Thoracic aorta (tissue), 2 donors: ENCODE measurements around the gene APPL2. TPM values are rescaled to one million over a fixed set of nuclear protein-coding genes. Genes with fewer than 3 reads are reported as not detected.

ENCODE experiments used
- ATAC-seq: fragments of 150-250 bp; one replicate; pipeline ENCODE4 v1.8.0; 2017; ENCODE audit warnings: low read depth; ENCODE audit not compliant: insufficient number of reproducible peaks, low FRiP score
- DNase-seq: peaks from one replicate; pipeline ENCODE4 v3.0.0-alpha.2; 2020; ENCODE audit warnings: low spot score
- H3K27ac ChIP-seq, 2 donors: fragments of 200-600 bp; sonication (generic); 1 replicate in 1 of 2; 2 replicates in 1 of 2; pipeline ENCODE4 v1.5.1; 2016; ENCODE audit warnings: mild to moderate bottlenecking in 2 of 2, moderate library complexity in 2 of 2
- H3K27me3 ChIP-seq: fragments of 200-600 bp; sonication (generic); replicated peaks from 2 replicates; pipeline ENCODE4 v1.6.0; 2016; ENCODE audit warnings: mild to moderate bottlenecking; ENCODE audit not compliant: insufficient read depth
- H3K36me3 ChIP-seq: fragments of 200-600 bp; sonication (generic); one replicate; pipeline ENCODE4 v1.5.1; 2016
- H3K4me1 ChIP-seq, 2 donors: fragments of 200-600 bp; sonication (generic); 1 replicate in 1 of 2; 2 replicates in 1 of 2; pipeline versions ENCODE4 v1.5.1 to v1.6.0; 2016; ENCODE audit warnings: low read depth in 2 of 2, mild to moderate bottlenecking in 1 of 2; ENCODE audit not compliant: control insufficient read depth in 1 of 2
- H3K4me3 ChIP-seq: fragments of 200-600 bp; sonication (generic); 2 replicates; pipeline ENCODE4 v1.5.1; 2016; ENCODE audit warnings: mild to moderate bottlenecking
- H3K9me3 ChIP-seq: fragments of 200-600 bp; sonication (generic); 2 replicates; pipeline ENCODE4 v1.5.1; 2016
- total RNA-seq, 2 donors: library from RNA; depleted of rRNA; stranded (reverse); fragments of >200 nt; gene quantifications; one replicate each; pipeline versions ENCODE4 v1.1.0 to v1.2.3, GENCODE V29; 2016
- TF ChIP-seq, protein P1 (sequence below): fragments of 200-600 bp; sonication (generic); IDR thresholded peaks from one replicate; pipeline ENCODE4 v1.5.1; 2019; ENCODE audit warnings: antibody characterized with exemption

APPL2 gene
- total RNA-seq, 2 donors from 2014 or later: 38.2 to 60.9 TPM

DNA sequence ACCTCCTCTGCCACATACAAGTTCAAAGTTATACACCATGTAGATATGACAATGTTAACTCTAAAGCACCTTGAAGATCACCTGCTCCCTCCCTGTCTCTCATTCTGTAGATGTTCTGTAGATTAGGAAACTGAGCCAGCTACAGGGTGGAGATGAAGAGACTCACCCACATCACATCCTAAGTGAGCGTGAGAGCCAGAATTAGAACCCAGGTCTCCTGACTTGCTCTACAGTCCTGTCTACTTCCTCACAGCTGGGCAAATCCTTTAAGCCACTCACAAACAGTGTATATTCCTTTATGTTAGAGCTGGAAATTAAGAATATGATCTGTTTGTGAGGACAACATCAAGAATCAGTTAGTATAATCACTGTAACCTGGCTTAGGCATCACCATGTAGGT is 1.8 kb downstream of the APPL2 start:
- H3K36me3 ChIP-seq: no peaks in the 10 kb centered on the region
- no peaks in the 10 kb centered on the region for H3K27me3 ChIP-seq
- H3K4me3 ChIP-seq: peak overlapping the region; percentile 97
- no peak for DNase-seq
- H3K9me3 ChIP-seq: no peaks in the 10 kb centered on the region
- no peak overlapping the region for H3K27ac ChIP-seq
- TF ChIP-seq, protein P1, sequence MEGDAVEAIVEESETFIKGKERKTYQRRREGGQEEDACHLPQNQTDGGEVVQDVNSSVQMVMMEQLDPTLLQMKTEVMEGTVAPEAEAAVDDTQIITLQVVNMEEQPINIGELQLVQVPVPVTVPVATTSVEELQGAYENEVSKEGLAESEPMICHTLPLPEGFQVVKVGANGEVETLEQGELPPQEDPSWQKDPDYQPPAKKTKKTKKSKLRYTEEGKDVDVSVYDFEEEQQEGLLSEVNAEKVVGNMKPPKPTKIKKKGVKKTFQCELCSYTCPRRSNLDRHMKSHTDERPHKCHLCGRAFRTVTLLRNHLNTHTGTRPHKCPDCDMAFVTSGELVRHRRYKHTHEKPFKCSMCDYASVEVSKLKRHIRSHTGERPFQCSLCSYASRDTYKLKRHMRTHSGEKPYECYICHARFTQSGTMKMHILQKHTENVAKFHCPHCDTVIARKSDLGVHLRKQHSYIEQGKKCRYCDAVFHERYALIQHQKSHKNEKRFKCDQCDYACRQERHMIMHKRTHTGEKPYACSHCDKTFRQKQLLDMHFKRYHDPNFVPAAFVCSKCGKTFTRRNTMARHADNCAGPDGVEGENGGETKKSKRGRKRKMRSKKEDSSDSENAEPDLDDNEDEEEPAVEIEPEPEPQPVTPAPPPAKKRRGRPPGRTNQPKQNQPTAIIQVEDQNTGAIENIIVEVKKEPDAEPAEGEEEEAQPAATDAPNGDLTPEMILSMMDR: no peak
- ATAC-seq: no peak
- peaks cover 31 to 57% of the 10 kb centered on the region in 2 donors for H3K4me1 ChIP-seq

DNA sequence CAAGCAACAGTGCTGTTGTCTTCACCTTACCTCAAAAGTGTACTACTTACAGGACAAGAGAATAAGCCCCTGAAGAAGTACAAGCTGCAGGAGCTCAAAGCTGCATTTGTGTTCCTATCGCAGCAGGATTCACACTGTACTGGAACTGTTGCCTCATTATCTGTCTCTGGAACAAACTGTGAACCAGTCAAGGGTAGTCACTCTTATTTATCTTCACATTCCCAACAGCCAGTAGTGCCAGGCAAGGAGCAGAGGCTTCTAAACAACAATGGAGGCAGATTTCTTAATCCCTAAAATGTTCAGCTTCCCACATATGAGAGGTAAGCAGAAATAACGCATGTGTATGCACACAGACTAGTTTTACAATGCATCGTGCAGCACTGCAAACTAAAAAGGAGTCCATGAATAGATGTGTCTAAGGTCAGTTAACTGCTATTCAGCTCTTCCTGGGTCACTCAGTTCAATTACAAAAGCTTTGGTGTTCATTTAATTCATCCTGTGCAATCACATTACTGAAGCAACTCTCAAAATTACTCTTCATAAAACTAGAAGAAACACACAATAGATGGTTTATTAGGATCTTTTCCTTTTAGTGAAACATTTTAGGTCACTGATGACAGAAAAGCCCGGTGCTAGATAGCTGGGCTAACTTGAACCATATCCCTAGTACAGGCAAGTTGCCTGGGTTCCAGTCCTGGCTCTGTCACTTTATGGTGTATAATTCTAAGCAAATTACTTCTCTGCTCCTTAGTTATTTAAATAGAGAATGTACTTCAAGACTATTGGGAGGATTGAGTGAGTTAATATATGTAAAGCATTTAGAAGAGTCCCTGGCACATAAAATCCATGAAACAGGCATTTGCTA is 2.7 kb downstream of the APPL2 start:
- no peak overlapping the region for H3K27ac ChIP-seq
- ATAC-seq: no peak
- peaks cover 6% of the 10 kb centered on the region for H3K36me3 ChIP-seq
- DNase-seq: no peak
- H3K27me3 ChIP-seq: no peaks in the 10 kb centered on the region
- no peaks in the 10 kb centered on the region for H3K9me3 ChIP-seq
- TF ChIP-seq, protein P1: no peak
- peaks cover 31 to 57% of the 10 kb centered on the region in 2 donors for H3K4me1 ChIP-seq
- peak overlapping the region; percentile 97 for H3K4me3 ChIP-seq

DNA sequence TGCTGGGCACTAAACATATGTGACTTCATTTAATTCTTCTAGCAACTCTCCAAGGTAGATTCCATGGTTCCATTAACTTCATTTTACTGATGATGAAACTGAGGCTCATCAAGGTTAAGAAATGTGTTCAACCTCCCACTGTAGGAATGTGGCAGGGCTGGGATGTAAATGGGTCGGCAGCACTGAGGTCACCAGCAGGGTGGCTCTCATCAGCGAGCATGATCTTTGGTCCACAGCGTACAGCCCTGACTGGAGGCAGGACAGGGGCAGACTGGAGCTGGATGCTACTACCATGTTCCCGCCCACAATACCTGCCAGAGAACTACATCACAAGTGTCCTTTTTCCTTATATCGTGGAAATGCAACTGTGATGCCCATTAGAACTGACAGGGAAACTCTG is 4.6 kb downstream of the APPL2 start:
- Histone ChIP-seq H3K36me3 (peaks cover 6% of the 10 kb centered on the region), H3K27ac (no peak overlapping the region), H3K9me3 (no peaks in the 10 kb centered on the region), H3K4me1 (peaks cover 36 to 60% of the 10 kb centered on the region in 2 donors), H3K27me3 (no peaks in the 10 kb centered on the region), H3K4me3 (no peak overlapping the region)
- DNase-seq: no peak
- no peak for ATAC-seq
- TF ChIP-seq, protein P1: no peak

DNA sequence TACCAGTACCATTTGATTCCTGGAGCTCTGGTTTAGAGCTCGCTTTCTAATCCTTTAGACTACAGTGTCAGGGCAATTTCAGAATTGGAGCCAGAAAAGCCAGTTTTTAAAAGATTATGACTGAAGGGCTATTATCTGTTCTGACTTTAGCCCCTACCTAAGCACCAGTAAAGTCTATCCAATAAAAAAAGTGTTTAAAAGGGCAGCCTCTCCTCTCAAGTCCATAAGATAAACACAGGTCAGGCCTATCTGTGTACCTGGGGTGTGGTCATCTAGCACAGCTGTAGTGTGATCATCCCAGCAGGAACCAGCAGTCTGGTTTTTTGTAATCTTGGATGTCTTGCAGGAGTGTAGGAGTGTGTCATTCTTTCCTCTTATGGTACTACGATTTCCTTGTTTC is 6.6 kb downstream of the APPL2 start:
- Histone ChIP-seq H3K27ac (peak overlapping the region in 1 of 2 donors; percentile 2), H3K4me3 (no peak overlapping the region), H3K27me3 (no peaks in the 10 kb centered on the region), H3K4me1 (peaks cover 46 to 74% of the 10 kb centered on the region in 2 donors), H3K36me3 (peaks cover 6% of the 10 kb centered on the region), H3K9me3 (no peaks in the 10 kb centered on the region)
- ATAC-seq: no peak
- no peak for DNase-seq
- TF ChIP-seq, protein P1: no peak

DNA sequence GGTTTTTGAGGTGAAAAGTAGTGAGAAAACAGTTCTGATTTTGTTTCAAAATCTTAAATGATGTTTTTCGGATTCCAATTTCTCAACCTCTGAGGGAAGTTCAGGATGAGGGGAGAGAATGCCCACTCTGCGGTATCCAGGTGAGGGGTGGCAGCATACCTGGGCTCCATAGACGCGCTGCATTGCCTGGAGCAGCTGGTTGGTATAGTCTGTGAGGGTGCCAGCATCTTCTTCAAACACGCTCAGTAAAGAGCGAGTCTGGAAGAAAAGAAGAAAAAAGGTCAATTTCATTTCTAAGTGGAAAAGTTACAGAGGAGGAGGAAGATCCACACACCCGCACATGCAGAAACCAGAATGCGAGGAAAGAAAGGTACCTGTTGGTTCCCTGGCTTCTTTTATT is 7.0 kb downstream of the APPL2 start:
- H3K36me3 ChIP-seq: peaks cover 6% of the 10 kb centered on the region
- no peak for ATAC-seq
- no peaks in the 10 kb centered on the region for H3K9me3 ChIP-seq
- DNase-seq: no peak
- H3K4me3 ChIP-seq: no peak overlapping the region
- no peak overlapping the region for H3K27ac ChIP-seq
- TF ChIP-seq, protein P1: no peak
- peaks cover 45 to 74% of the 10 kb centered on the region in 2 donors for H3K4me1 ChIP-seq
- no peaks in the 10 kb centered on the region for H3K27me3 ChIP-seq
